OCI-LY1 (cell line): ENCODE results near the gene SGPL1.

Experiments
- CTCF ChIP-seq: fragments of 200-600 bp; sonication (generic), shearing (Covaris generic); IDR thresholded peaks from 2 replicates; pipeline ENCODE4 v1.5.1; 2017; ENCODE audit warnings: mild to moderate bottlenecking, antibody characterized with exemption, low read length, moderate library complexity, mixed read lengths
- EZH2 ChIP-seq: fragments of 200-600 bp; sonication (generic), shearing (Covaris generic); IDR thresholded peaks from 2 replicates; pipeline ENCODE4 v1.8.0; 2017; ENCODE audit warnings: borderline replicate concordance, mixed run types, mild to moderate bottlenecking, antibody characterized with exemption, low read length, moderate library complexity, mixed read lengths

DNA sequence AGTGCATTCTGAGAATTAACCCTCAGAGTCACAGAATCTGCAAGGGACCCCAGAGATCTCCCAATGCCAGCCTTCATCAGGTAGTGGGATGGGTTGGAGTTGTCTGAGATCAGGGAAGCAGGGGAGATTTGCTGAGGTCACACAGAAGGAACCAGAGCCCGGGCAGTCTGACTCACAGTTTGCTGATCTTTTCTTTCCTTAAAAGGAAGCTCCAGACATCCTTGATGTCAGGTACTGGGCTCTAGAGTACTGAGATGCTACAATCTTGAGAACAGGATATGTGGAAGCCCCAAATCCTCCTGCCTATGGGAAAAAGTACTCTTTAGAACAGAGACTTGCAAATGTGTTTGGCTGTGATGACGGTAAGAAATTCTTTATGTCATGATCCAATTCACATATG is 31.3 kb upstream of the SGPL1 start:
- TF ChIP-seq CTCF (no peak), EZH2 (no peak)
